Activated CD4-positive, alpha-beta T cell treated with anti-CD3 and anti-CD28 coated beads for 4 hours (primary cell): ENCODE measurements around the gene STXBP1.

ENCODE experiments used
- DNase-seq, 2 donors: peaks; one replicate each; pipeline ENCODE4 v3.0.0-alpha.2; 2020

The STXBP1 gene

GRCh38 chr9:127660886-127661741 lies 49.0 kb downstream of the STXBP1 start:
- no peak for DNase-seq

- no peak for DNase-seq
Measured at GRCh38 chr9:127662617-127663016, 50.5 kb downstream of the STXBP1 start.

- DNase-seq, result no peak
Measured at GRCh38 chr9:127664324-127664677, 52.2 kb downstream of the STXBP1 start.

GRCh38 chr9:127664678-127665507 lies 52.8 kb downstream of the STXBP1 start:
- DNase-seq, result no peak

- DNase-seq, result no peak
Measured at GRCh38 chr9:127667127-127667844, 55.2 kb downstream of the STXBP1 start.

- DNase-seq, result no peak
Measured at GRCh38 chr9:127667906-127668305, 55.8 kb downstream of the STXBP1 start.

- no peak for DNase-seq
Measured at GRCh38 chr9:127673234-127673633, 61.2 kb downstream of the STXBP1 start.

- DNase-seq, result no peak
Measured at GRCh38 chr9:127676638-127677037, 64.6 kb downstream of the STXBP1 start.

- no peak for DNase-seq
Measured at GRCh38 chr9:127679506-127679905, 67.4 kb downstream of the STXBP1 start.

GRCh38 chr9:127680226-127680625 lies 68.1 kb downstream of the STXBP1 start:
- no peak for DNase-seq

GRCh38 chr9:127680846-127681245 lies 68.8 kb downstream of the STXBP1 start:
- DNase-seq, result no peak

- DNase-seq, result no peak
Measured at GRCh38 chr9:127682351-127683136, 70.5 kb downstream of the STXBP1 start.

GRCh38 chr9:127683723-127684122 lies 71.6 kb downstream of the STXBP1 start:
- no peak for DNase-seq

GRCh38 chr9:127684576-127684975 lies 72.5 kb downstream of the STXBP1 start:
- no peak for DNase-seq

GRCh38 chr9:127686461-127687393 lies 74.7 kb downstream of the STXBP1 start:
- DNase-seq, result no peak

- no peak for DNase-seq
Measured at GRCh38 chr9:127689329-127690000, 77.4 kb downstream of the STXBP1 start.

GRCh38 chr9:127690735-127691134 lies 78.7 kb downstream of the STXBP1 start:
- DNase-seq, result no peak

GRCh38 chr9:127692071-127692470 lies 80.0 kb downstream of the STXBP1 start:
- no peak for DNase-seq

GRCh38 chr9:127693143-127693542 lies 81.1 kb downstream of the STXBP1 start:
- no peak for DNase-seq

GRCh38 chr9:127693697-127694096 lies 81.6 kb downstream of the STXBP1 start:
- DNase-seq, result no peak
